OCI-LY1 (cell line): ENCODE data around the gene LPIN1.

ENCODE experiments used
- H2AFZ ChIP-seq: fragments of 200-600 bp; sonication (generic), shearing (Covaris generic); 2 replicates; pipeline ENCODE4 v1.6.0; 2014; ENCODE audit warnings: antibody characterized with exemption, mild to moderate bottlenecking, low read length
- H3F3A ChIP-seq: fragments of 200-600 bp; sonication (generic), shearing (Covaris generic); 2 replicates; pipeline ENCODE4 v1.6.0; 2014; ENCODE audit warnings: mild to moderate bottlenecking, antibody characterized with exemption, low read length, moderate library complexity; ENCODE audit not compliant: insufficient read depth
- H3K27ac ChIP-seq: fragments of 200-600 bp; sonication (generic); 2 replicates; pipeline ENCODE4 v1.5.1; 2014; ENCODE audit warnings: low read length, mixed run types, mild to moderate bottlenecking, low read depth; ENCODE audit not compliant: poor library complexity, severe bottlenecking
- H3K27me3 ChIP-seq: fragments of 200-600 bp; sonication (generic); 2 replicates; pipeline ENCODE4 v1.6.0; 2014; ENCODE audit warnings: antibody characterized with exemption, mild to moderate bottlenecking, low read length, moderate library complexity; ENCODE audit not compliant: insufficient read depth
- H3K36me3 ChIP-seq: fragments of 200-600 bp; sonication (generic); 2 replicates; pipeline ENCODE4 v1.6.1; 2014; ENCODE audit warnings: mild to moderate bottlenecking, antibody characterized with exemption, low read length, moderate library complexity, mixed read lengths; ENCODE audit not compliant: insufficient read depth
- H3K4me1 ChIP-seq: fragments of 200-600 bp; sonication (generic); 2 replicates; pipeline ENCODE4 v1.5.1; 2014; ENCODE audit warnings: mild to moderate bottlenecking, low read length, moderate library complexity; ENCODE audit not compliant: insufficient read depth, severe bottlenecking
- H3K4me2 ChIP-seq: fragments of 200-600 bp; sonication (generic), shearing (Covaris generic); 2 replicates; pipeline ENCODE4 v1.6.1; 2014; ENCODE audit warnings: low read length
- H3K4me3 ChIP-seq: fragments of 200-600 bp; sonication (generic); 2 replicates; pipeline ENCODE4 v1.5.1; 2014; ENCODE audit warnings: low read length, low read depth, mild to moderate bottlenecking, mixed read lengths; ENCODE audit not compliant: poor library complexity, severe bottlenecking
- H3K79me2 ChIP-seq: fragments of 200-600 bp; shearing (Covaris generic); 2 replicates; pipeline ENCODE4 v1.6.1; 2016; ENCODE audit warnings: mixed run types, low read length, mixed read lengths; ENCODE audit not compliant: insufficient read depth
- H3K9ac ChIP-seq: fragments of 200-600 bp; sonication (generic), shearing (Covaris generic); 2 replicates; pipeline ENCODE4 v1.6.1; 2014; ENCODE audit warnings: mild to moderate bottlenecking, low read length, mixed read lengths
- H3K9me2 ChIP-seq: fragments of 200-600 bp; sonication (generic), shearing (Covaris generic); 2 replicates; pipeline ENCODE4 v1.6.1; 2014; ENCODE audit warnings: low read depth, mild to moderate bottlenecking, low read length, mixed read lengths
- H3K9me3 ChIP-seq: fragments of 200-600 bp; shearing (Covaris generic); 2 replicates; pipeline ENCODE4 v1.6.1; 2014; ENCODE audit warnings: low read length, mixed read lengths
- H4K20me1 ChIP-seq: fragments of 200-600 bp; sonication (generic), shearing (Covaris generic); 2 replicates; pipeline ENCODE4 v1.6.0; 2016; ENCODE audit warnings: mild to moderate bottlenecking, low read length; ENCODE audit not compliant: insufficient read depth
- EZH2 ChIP-seq: fragments of 200-600 bp; sonication (generic), shearing (Covaris generic); IDR thresholded peaks from 2 replicates; pipeline ENCODE4 v1.8.0; 2017; ENCODE audit warnings: borderline replicate concordance, mixed run types, mild to moderate bottlenecking, antibody characterized with exemption, low read length, moderate library complexity, mixed read lengths
- TF ChIP-seq, protein P1 (sequence below): fragments of 200-600 bp; sonication (generic), shearing (Covaris generic); IDR thresholded peaks from 2 replicates; pipeline ENCODE4 v1.5.1; 2017; ENCODE audit warnings: mild to moderate bottlenecking, antibody characterized with exemption, low read length, moderate library complexity, mixed read lengths

The LPIN1 gene

DNA sequence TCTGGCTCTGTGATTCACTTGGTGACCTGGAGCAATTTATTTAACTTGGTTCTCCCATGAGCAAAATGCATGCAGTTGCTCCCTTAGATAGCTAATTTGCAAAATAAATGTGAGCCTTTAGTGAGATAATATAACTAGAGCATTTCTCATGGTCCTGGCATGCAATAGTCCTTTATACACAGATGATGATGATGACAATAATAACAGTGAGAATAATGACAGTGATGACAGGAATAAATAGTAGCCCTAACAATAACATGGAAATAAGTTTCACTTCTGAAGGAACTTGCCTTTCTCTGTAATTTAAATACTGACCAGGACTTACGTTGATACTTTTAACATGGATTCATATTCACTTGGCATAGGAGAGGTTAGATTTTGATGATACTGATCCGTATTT is 49.2 kb downstream of the LPIN1 start:
- Histone ChIP-seq H3K9me2 (no peaks in the 10 kb centered on the region), H3K4me3 (no peak overlapping the region), H3K9ac (no peak overlapping the region), H4K20me1 (no peaks in the 10 kb centered on the region), H3F3A (no peaks in the 10 kb centered on the region), H3K4me2 (no peak overlapping the region), H3K36me3 (peaks cover 100% of the 10 kb centered on the region), H3K9me3 (peaks cover 5% of the 10 kb centered on the region; the same call in 1 of the 2 replicates), H3K4me1 (no peaks in the 10 kb centered on the region), H3K79me2 (no peaks in the 10 kb centered on the region), H3K27ac (no peak overlapping the region), H3K27me3 (no peaks in the 10 kb centered on the region), H2AFZ (no peak overlapping the region)
- no peak for TF ChIP-seq EZH2
- TF ChIP-seq, protein P1, sequence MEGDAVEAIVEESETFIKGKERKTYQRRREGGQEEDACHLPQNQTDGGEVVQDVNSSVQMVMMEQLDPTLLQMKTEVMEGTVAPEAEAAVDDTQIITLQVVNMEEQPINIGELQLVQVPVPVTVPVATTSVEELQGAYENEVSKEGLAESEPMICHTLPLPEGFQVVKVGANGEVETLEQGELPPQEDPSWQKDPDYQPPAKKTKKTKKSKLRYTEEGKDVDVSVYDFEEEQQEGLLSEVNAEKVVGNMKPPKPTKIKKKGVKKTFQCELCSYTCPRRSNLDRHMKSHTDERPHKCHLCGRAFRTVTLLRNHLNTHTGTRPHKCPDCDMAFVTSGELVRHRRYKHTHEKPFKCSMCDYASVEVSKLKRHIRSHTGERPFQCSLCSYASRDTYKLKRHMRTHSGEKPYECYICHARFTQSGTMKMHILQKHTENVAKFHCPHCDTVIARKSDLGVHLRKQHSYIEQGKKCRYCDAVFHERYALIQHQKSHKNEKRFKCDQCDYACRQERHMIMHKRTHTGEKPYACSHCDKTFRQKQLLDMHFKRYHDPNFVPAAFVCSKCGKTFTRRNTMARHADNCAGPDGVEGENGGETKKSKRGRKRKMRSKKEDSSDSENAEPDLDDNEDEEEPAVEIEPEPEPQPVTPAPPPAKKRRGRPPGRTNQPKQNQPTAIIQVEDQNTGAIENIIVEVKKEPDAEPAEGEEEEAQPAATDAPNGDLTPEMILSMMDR, result no peak

DNA sequence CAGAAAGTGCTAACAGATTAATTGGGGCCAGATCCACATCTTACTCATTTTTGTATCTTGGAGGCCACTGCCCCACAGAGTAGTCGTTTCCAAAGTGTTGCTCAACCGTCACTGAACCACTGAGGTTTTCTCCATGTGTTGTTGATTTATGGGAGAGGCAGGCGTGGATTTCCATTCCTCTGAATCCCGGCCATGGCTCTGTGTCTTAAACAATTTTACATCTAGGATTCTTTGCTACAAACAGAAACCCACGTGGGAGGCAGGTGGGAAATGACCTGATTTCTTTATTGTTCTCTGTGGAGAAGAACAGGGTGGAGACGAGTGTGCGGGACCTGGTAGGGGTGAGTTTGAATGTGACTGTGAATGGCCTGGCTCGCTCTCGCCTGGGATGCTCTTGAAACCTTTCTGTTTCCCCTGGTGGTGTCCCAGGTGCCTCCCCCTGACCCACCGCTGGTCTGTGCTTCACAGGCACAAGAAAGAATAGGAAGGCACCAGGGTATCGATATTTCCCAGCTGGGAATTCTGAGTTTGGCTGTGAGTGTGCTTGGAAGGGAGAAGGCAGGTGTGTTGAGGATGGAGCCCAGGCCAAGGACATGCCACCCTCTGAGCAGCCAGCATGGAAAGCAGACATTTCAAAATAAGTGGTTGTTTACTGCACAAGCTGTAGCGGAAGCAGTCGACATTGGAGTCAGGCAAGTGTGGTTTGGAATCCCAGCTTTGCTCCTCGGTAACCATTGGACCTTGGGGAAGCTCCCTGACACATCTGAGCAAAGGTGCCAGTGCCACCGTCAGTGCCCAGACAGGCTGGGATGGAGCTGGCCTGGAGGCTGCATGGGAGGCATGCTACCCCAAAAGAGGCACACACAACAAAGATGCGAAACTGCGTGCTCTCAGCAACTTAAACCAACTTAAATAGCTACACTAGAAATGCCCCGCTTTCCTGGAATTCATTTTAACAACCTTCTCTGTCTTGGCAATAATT is 50.0 kb downstream of the LPIN1 start:
- H3K36me3 ChIP-seq, result peaks cover 99% of the 10 kb centered on the region
- H3K27me3 ChIP-seq, result no peaks in the 10 kb centered on the region
- H3K9me2 ChIP-seq, result no peaks in the 10 kb centered on the region
- no peaks in the 10 kb centered on the region for H3K79me2 ChIP-seq
- H3K9me3 ChIP-seq, result no peaks in the 10 kb centered on the region
- H3K27ac ChIP-seq, result no peak overlapping the region
- TF ChIP-seq, protein P1, result no peak
- no peak for TF ChIP-seq EZH2
- H3K9ac ChIP-seq, result no peak overlapping the region
- H3F3A ChIP-seq, result no peaks in the 10 kb centered on the region
- no peaks in the 10 kb centered on the region for H3K4me1 ChIP-seq
- no peak overlapping the region for H2AFZ ChIP-seq
- H4K20me1 ChIP-seq, result no peaks in the 10 kb centered on the region
- no peak overlapping the region for H3K4me3 ChIP-seq
- no peak overlapping the region for H3K4me2 ChIP-seq

DNA sequence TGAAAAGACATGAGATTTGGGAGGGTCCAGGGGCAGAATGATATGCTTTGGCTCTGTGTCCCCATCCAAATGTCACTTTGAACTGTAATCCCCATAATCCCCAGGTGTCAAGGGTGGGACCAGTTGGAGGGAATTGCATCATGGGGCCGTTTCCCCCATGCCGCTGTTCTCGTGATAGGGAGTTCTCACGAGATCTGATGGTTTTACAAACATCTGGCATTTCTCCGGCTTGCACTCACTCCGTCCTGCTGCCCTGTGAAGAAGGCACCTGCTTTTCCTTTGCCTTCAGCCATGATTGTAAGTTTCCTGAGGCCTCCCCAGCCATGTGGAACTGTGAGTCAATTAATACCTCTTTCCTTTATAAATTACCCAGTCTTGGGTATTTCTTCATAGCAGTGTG is 51.4 kb downstream of the LPIN1 start:
- Histone ChIP-seq H3K79me2 (no peaks in the 10 kb centered on the region), H3K4me3 (no peak overlapping the region), H3K27ac (no peak overlapping the region), H3K9ac (no peak overlapping the region), H3K36me3 (peaks cover 98% of the 10 kb centered on the region), H3K4me2 (no peak overlapping the region), H3K4me1 (no peaks in the 10 kb centered on the region), H3F3A (no peaks in the 10 kb centered on the region), H2AFZ (no peak overlapping the region), H3K9me2 (no peaks in the 10 kb centered on the region), H4K20me1 (no peaks in the 10 kb centered on the region), H3K9me3 (no peaks in the 10 kb centered on the region), H3K27me3 (no peaks in the 10 kb centered on the region)
- TF ChIP-seq, protein P1, result no peak
- no peak for TF ChIP-seq EZH2
